ENCODE data around the gene BHLHA15.

Gene BHLHA15

GRCh38 chr7:98187138-98187502 is 24.1 kb upstream of the BHLHA15 start:
- no peak for DNase-seq (ENCODE audit: low spot score)

- DNase-seq (ENCODE audit: low spot score) = no peak
Observed at GRCh38 chr7:98189559-98189958, 21.7 kb upstream of the BHLHA15 start.

- no peak for DNase-seq (ENCODE audit: low spot score)
Observed at GRCh38 chr7:98191668-98192431, 19.4 kb upstream of the BHLHA15 start.

GRCh38 chr7:98192781-98193457 is 18.3 kb upstream of the BHLHA15 start:
- no peak for DNase-seq (ENCODE audit: low spot score)

GRCh38 chr7:98193474-98194180 is 17.6 kb upstream of the BHLHA15 start:
- DNase-seq (ENCODE audit: low spot score) = no peak

GRCh38 chr7:98194186-98194585 is 17.1 kb upstream of the BHLHA15 start:
- no peak for DNase-seq (ENCODE audit: low spot score)

GRCh38 chr7:98194672-98195457 is 16.4 kb upstream of the BHLHA15 start:
- DNase-seq (ENCODE audit: low spot score) = no peak

- DNase-seq (ENCODE audit: low spot score) = no peak
Observed at GRCh38 chr7:98196706-98197605, 14.3 kb upstream of the BHLHA15 start.

- no peak for DNase-seq (ENCODE audit: low spot score)
Observed at GRCh38 chr7:98199131-98199530, 12.1 kb upstream of the BHLHA15 start.

- DNase-seq (ENCODE audit: low spot score) = no peak
Observed at GRCh38 chr7:98200364-98200763, 10.9 kb upstream of the BHLHA15 start.

GRCh38 chr7:98202367-98203195 is 8.7 kb upstream of the BHLHA15 start:
- no peak for DNase-seq (ENCODE audit: low spot score)

GRCh38 chr7:98203261-98203963 is 7.8 kb upstream of the BHLHA15 start:
- DNase-seq (ENCODE audit: low spot score) = no peak

- no peak for DNase-seq (ENCODE audit: low spot score)
Observed at GRCh38 chr7:98203964-98204605, 7.2 kb upstream of the BHLHA15 start.

GRCh38 chr7:98204670-98205069 is 6.6 kb upstream of the BHLHA15 start:
- DNase-seq (ENCODE audit: low spot score) = no peak

GRCh38 chr7:98205162-98205845 is 5.9 kb upstream of the BHLHA15 start:
- DNase-seq (ENCODE audit: low spot score) = no peak

GRCh38 chr7:98206451-98207330 is 4.5 kb upstream of the BHLHA15 start:
- no peak for DNase-seq (ENCODE audit: low spot score)

GRCh38 chr7:98209166-98209920 is 1.9 kb upstream of the BHLHA15 start:
- DNase-seq (ENCODE audit: low spot score) = no peak
